HCT116 (cell line): ENCODE data around the gene CAMSAP3. TPM values are rescaled to one million over a fixed set of nuclear protein-coding genes. Genes with fewer than 3 reads are reported as not detected.

Experiments used
- ATAC-seq: fragments of 200-7000 bp; cut with Tn5 transposase; 2 replicates; pipeline ENCODE4 v1.9.1; 2020; ENCODE audit warnings: mild to moderate bottlenecking, moderate library complexity
- BruUV-seq: library from RNA; stranded (reverse); fragments of 400-500 nt; replicated peaks from 2 replicates; lab custom pipeline; 2021; lab: Mats Ljungman, UMichigan
- CTCF ChIA-PET: fragments of 300-600 bp; sonication (Branson Sonifier 250); formaldehyde crosslinking; loops from one replicate; lab custom pipeline; 2021; ENCODE audit warnings: antibody characterized with exemption; lab: Charles Lee
- POLR2A ChIA-PET: fragments of 300-600, 350-600 bp; sonication (Branson Sonifier 250); formaldehyde crosslinking; loops from one replicate; lab custom pipeline; 2021; ENCODE audit warnings: antibody characterized with exemption; lab: Charles Lee
- RAD21 ChIA-PET, 2 experiments: fragments of 300-600 bp; sonication (Branson Sonifier 250); formaldehyde crosslinking; loops; one replicate each; lab custom pipeline; 2023; ENCODE audit warnings: low total read pairs in 2 of 2; ENCODE audit not compliant: uncharacterized antibody in 2 of 2, unreplicated experiment in 2 of 2, low non-redundant PET in 1 of 2; lab: Charles Lee
- DNase-seq: peaks from one replicate; pipeline ENCODE4 v3.0.0-alpha.2; 2010; ENCODE audit warnings: low read depth, low spot score
- H2AFZ ChIP-seq: fragments of 200-600 bp; shearing (Covaris generic), sonication (generic); 2 replicates; pipeline ENCODE4 v1.6.1; 2017; ENCODE audit warnings: low read depth, mixed run types, mixed read lengths, antibody characterized with exemption, low read length; ENCODE audit not compliant: poor library complexity, severe bottlenecking
- H3K27ac ChIP-seq: 2 replicates; pipeline ENCODE4 v1.5.1; 2012; ENCODE audit warnings: low read depth, low read length
- H3K27me3 ChIP-seq: fragments of 200-600 bp; sonication (generic); 2 replicates; pipeline ENCODE4 v1.6.1; 2016; ENCODE audit warnings: mixed run types, low read length, mixed read lengths; ENCODE audit not compliant: insufficient read depth
- H3K36me3 ChIP-seq, 2 experiments: fragments of 200-500 bp in 1 of 2; fragments of 200-600 bp in 1 of 2; sonication (Bioruptor generic) in 1 of 2; sonication (generic) in 1 of 2; 2 replicates each; pipeline versions ENCODE4 v1.5.1 to v1.6.1; 2014 to 2016; ENCODE audit warnings: low read length in 2 of 2, inconsistent platforms in 1 of 2, mixed read lengths in 1 of 2, mixed run types in 1 of 2; ENCODE audit not compliant: insufficient read depth in 2 of 2, control insufficient read depth in 1 of 2
- H3K4me1 ChIP-seq, 2 experiments: fragments of 200-600 bp in 1 of 2; sonication (generic) in 1 of 2; 2 replicates each; pipeline versions ENCODE4 v1.5.1 to v1.6.1; 2012 to 2017; ENCODE audit warnings: low read length in 2 of 2, inconsistent platforms in 1 of 2, mild to moderate bottlenecking in 1 of 2, mixed read lengths in 1 of 2, mixed run types in 1 of 2, moderate library complexity in 1 of 2; ENCODE audit not compliant: insufficient read depth in 2 of 2, control insufficient read depth in 1 of 2
- H3K4me2 ChIP-seq: fragments of 200-600 bp; sonication (generic); 2 replicates; pipeline ENCODE4 v1.6.1; 2017; ENCODE audit warnings: mixed run types, low read length, mixed read lengths
- H3K4me3 ChIP-seq, 2 experiments: fragments of 200-600 bp in 1 of 2; sonication (generic) in 1 of 2; replicated peaks in 1 of 2; 2 replicates each; pipeline ENCODE4 v1.5.1; 2011 to 2016; ENCODE audit warnings: low read length in 2 of 2, control low read depth in 1 of 2, low read depth in 1 of 2, mild to moderate bottlenecking in 1 of 2, mixed read lengths in 1 of 2, mixed run types in 1 of 2
- H3K79me2 ChIP-seq: fragments of 200-600 bp; sonication (generic); 2 replicates; pipeline ENCODE4 v1.6.1; 2017; ENCODE audit warnings: mild to moderate bottlenecking, mixed run types, low read length, moderate library complexity, mixed read lengths; ENCODE audit not compliant: insufficient read depth
- H3K9ac ChIP-seq: fragments of 200-600 bp; sonication (generic); 2 replicates; pipeline ENCODE4 v1.6.1; 2016; ENCODE audit warnings: low read length, mixed read lengths
- H3K9me2 ChIP-seq: fragments of 200-600 bp; sonication (generic), shearing (Covaris generic); 2 replicates; pipeline ENCODE4 v1.6.1; 2017; ENCODE audit warnings: mixed run types, mild to moderate bottlenecking, moderate library complexity; ENCODE audit not compliant: insufficient read depth
- H3K9me3 ChIP-seq, 2 experiments: fragments of 200-500 bp in 1 of 2; fragments of 200-600 bp in 1 of 2; sonication (Bioruptor generic) in 1 of 2; sonication (generic) in 1 of 2; 2 replicates each; pipeline ENCODE4 v1.6.1; 2014 to 2017; ENCODE audit warnings: low read length in 2 of 2, mixed read lengths in 2 of 2, inconsistent platforms in 1 of 2, low read depth in 1 of 2, mild to moderate bottlenecking in 1 of 2, mixed run types in 1 of 2, moderate library complexity in 1 of 2; ENCODE audit not compliant: control insufficient read depth in 1 of 2, insufficient read depth in 1 of 2
- H4K20me1 ChIP-seq: fragments of 200-600 bp; sonication (generic), shearing (Covaris generic); 2 replicates; pipeline ENCODE4 v1.6.1; 2017; ENCODE audit warnings: mixed run types, mild to moderate bottlenecking, moderate library complexity; ENCODE audit not compliant: insufficient read depth
- ATF3 ChIP-seq: IDR thresholded peaks from 2 replicates; pipeline ENCODE4 v1.6.1; 2012
- CBX3 ChIP-seq: IDR thresholded peaks from 2 replicates; pipeline ENCODE4 v1.6.1; 2012; ENCODE audit warnings: low read depth
- FOSL1 ChIP-seq: IDR thresholded peaks from 2 replicates; pipeline ENCODE4 v1.6.1; 2012; ENCODE audit warnings: low read depth
- POLR2AphosphoS5 ChIP-seq: IDR thresholded peaks from 2 replicates; pipeline ENCODE4 v1.6.1; 2011; ENCODE audit warnings: mild to moderate bottlenecking, low read depth, low read length, moderate library complexity
- RAD21 ChIP-seq: IDR thresholded peaks from 2 replicates; pipeline ENCODE4 v1.6.1; 2012; ENCODE audit warnings: low read depth, mild to moderate bottlenecking
- TCF7L2 ChIP-seq: IDR thresholded peaks from 2 replicates; pipeline ENCODE4 v1.7.0; 2011; ENCODE audit warnings: borderline replicate concordance, inconsistent platforms; ENCODE audit not compliant: insufficient read depth, insufficient read length; ENCODE audit errors: extremely low read depth
- intact Hi-C: fragments of 100-400 bp; cut with micrococcal nuclease; formaldehyde crosslinking; loops from 2 replicates; pipeline ENCODE4 v1.10.0; 2022
- total RNA-seq: library from RNA; stranded (reverse); gene quantifications from one replicate; pipeline ENCODE4 v1.2.1, GENCODE V29; 2021; ENCODE audit not compliant: unreplicated experiment
- TF ChIP-seq, protein P1 (sequence below): IDR thresholded peaks from 2 replicates; pipeline ENCODE4 v1.6.1; 2012

The CAMSAP3 gene
- total RNA-seq, 1 experiment from 2014 or later, result 24.0 TPM

- H3K36me3 ChIP-seq, result peaks cover 3 to 7% of the 10 kb centered on the region in 2 experiments
- BruUV-seq, result no TSS peak
- CTCF ChIA-PET, result interaction anchor here (1.2 kb wide), 1 partner anchor 39 kb away, joined by 4 read pairs; no protein-coding TSS in a partner anchor
- ATAC-seq, result no peak
- peaks cover 9% of the 10 kb centered on the region; the same call in 1 of the 2 replicates for H3K79me2 ChIP-seq
- no peak overlapping the region for H3K9ac ChIP-seq
- H4K20me1 ChIP-seq, result no peaks in the 10 kb centered on the region
- no peaks in the 10 kb centered on the region for H3K9me3 ChIP-seq
- H3K9me2 ChIP-seq, result no peaks in the 10 kb centered on the region
- TF ChIP-seq POLR2AphosphoS5 (no peak), RAD21 (no peak), FOSL1 (no peak), CBX3 (no peak), ATF3 (no peak), TCF7L2 (no peak)
- TF ChIP-seq, protein P1, sequence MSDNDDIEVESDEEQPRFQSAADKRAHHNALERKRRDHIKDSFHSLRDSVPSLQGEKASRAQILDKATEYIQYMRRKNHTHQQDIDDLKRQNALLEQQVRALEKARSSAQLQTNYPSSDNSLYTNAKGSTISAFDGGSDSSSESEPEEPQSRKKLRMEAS, result no peak
- TF ChIP-seq, all 23 proteins: peak for 0
- H3K27ac ChIP-seq, result no peak overlapping the region
- intact Hi-C loops, result no loop called here
- ChIA-PET RAD21 (no interaction called here), POLR2A (no interaction called here)
- H3K4me1 ChIP-seq, result peaks cover 4 to 26% of the 10 kb centered on the region in 2 experiments
- DNase-seq, result no peak
- no peak overlapping the region for H2AFZ ChIP-seq
- H3K4me2 ChIP-seq, result no peak overlapping the region
- no peak overlapping the region for H3K4me3 ChIP-seq
- no peaks in the 10 kb centered on the region for H3K27me3 ChIP-seq
Measured at GRCh38 chr19:7607874-7608560, 12.4 kb downstream of the CAMSAP3 start.
